Smooth muscle cell (in vitro differentiated cells): ENCODE results near the gene HRCT1. TPM values are rescaled to one million over a fixed set of nuclear protein-coding genes. Genes with fewer than 3 reads are reported as not detected.

Experiments used
- DNase-seq: peaks from one replicate; lab custom pipeline; 2025; ENCODE audit not compliant: unreplicated experiment; lab: John Stamatoyannopoulos, UW
- H2AFZ ChIP-seq: fragments of 200-600 bp; sonication (generic); 2 replicates; pipeline ENCODE4 v1.6.0; 2016; ENCODE audit warnings: antibody characterized with exemption, low read depth, mild to moderate bottlenecking
- H3F3A ChIP-seq: fragments of 200-600 bp; sonication (generic); 2 replicates; pipeline ENCODE4 v1.6.0; 2017; ENCODE audit warnings: antibody characterized with exemption, low read depth
- H3K27ac ChIP-seq: fragments of 200-600 bp; sonication (generic); 2 replicates; pipeline ENCODE4 v1.5.1; 2016; ENCODE audit warnings: low read depth, mild to moderate bottlenecking
- H3K27me3 ChIP-seq: fragments of 200-600 bp; sonication (generic); 2 replicates; pipeline ENCODE4 v1.6.1; 2016; ENCODE audit warnings: low read depth, mild to moderate bottlenecking
- H3K36me3 ChIP-seq: fragments of 200-600 bp; sonication (generic); 2 replicates; pipeline ENCODE4 v1.5.1; 2016; ENCODE audit warnings: low read depth
- H3K4me1 ChIP-seq: fragments of 200-600 bp; sonication (generic); 2 replicates; pipeline ENCODE4 v1.5.1; 2016; ENCODE audit warnings: low read depth
- H3K4me2 ChIP-seq: fragments of 200-600 bp; sonication (generic); 2 replicates; pipeline ENCODE4 v1.6.0; 2016; ENCODE audit warnings: mild to moderate bottlenecking
- H3K4me3 ChIP-seq: fragments of 200-600 bp; sonication (generic); 2 replicates; pipeline ENCODE4 v1.5.1; 2016; ENCODE audit warnings: mild to moderate bottlenecking
- H3K79me2 ChIP-seq: fragments of 200-600 bp; sonication (generic); 2 replicates; pipeline ENCODE4 v1.6.0; 2016; ENCODE audit warnings: low read depth, mild to moderate bottlenecking
- H3K9ac ChIP-seq: fragments of 200-600 bp; sonication (generic); 2 replicates; pipeline ENCODE4 v1.6.0; 2016; ENCODE audit warnings: low read depth
- H3K9me3 ChIP-seq: fragments of 200-600 bp; sonication (generic); replicated peaks from 2 replicates; pipeline ENCODE4 v1.5.1; 2016; ENCODE audit warnings: low read depth
- H4K20me1 ChIP-seq: fragments of 200-600 bp; sonication (generic); 2 replicates; pipeline ENCODE4 v1.6.0; 2016; ENCODE audit warnings: low read depth
- WGBS: methylation state at CpG from one replicate; pipeline ENCODE4 v1.1.7; 2016; ENCODE audit warnings: low lambda C conversion rate; 5-methylcytosine and 5-hydroxymethylcytosine counted together
- polyA plus RNA-seq: library from polyadenylated mRNA; unstranded; fragments of >200 nt; fragmentation: Nextera tagmentation; extraction: Ambion mirVana; gene quantifications from 2 replicates; pipeline ENCODE4 v1.2.1, GENCODE V29; 2016
- total RNA-seq: library from RNA; depleted of rRNA; stranded (reverse); fragments of >200 nt; gene quantifications from 2 replicates; pipeline ENCODE4 v1.2.3, GENCODE V29; 2014
- TF ChIP-seq, protein P1 (sequence below): fragments of 200-600 bp; sonication (generic); IDR thresholded peaks from 2 replicates; pipeline ENCODE4 v1.5.1; 2017; ENCODE audit warnings: borderline replicate concordance, mild to moderate bottlenecking, antibody characterized with exemption; ENCODE audit not compliant: insufficient read depth, poor library complexity, severe bottlenecking

Gene HRCT1
- total and polyA plus RNA-seq, 2 experiments from 2014 or later: 0.45 TPM; not detected in 1

DNA sequence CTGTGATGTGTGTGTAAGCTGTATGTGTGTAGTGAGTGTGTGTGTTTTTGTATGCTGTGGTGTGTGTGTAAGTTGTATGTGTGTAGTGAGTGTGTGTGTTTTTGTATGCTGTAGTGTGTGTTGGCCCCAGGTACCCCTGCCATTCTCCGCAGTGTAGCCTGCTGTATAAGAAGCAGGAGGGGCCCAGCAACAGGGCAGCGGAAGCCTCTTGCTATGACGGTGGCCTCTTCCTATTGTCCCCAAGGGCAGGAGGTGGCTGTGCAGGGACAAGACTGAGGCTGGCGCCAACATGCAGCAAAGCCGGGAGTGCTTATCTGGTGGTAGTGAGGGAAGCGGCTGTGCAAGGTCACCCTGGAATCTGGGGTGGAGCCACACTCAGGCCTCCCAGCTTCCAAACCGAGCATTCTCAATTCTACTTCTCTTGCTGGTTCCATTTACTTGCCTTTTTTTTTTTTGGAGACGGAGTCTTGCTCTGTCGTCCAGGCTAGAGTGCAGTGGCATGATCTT is 8.4 kb downstream of the HRCT1 start:
- H3K4me1 ChIP-seq: no peaks in the 10 kb centered on the region
- H4K20me1 ChIP-seq: no peaks in the 10 kb centered on the region
- H3K79me2 ChIP-seq: no peaks in the 10 kb centered on the region
- no peak overlapping the region for H2AFZ ChIP-seq
- no peak overlapping the region for H3K4me2 ChIP-seq
- H3K36me3 ChIP-seq: no peaks in the 10 kb centered on the region
- no peak overlapping the region for H3K4me3 ChIP-seq
- TF ChIP-seq, protein P1, sequence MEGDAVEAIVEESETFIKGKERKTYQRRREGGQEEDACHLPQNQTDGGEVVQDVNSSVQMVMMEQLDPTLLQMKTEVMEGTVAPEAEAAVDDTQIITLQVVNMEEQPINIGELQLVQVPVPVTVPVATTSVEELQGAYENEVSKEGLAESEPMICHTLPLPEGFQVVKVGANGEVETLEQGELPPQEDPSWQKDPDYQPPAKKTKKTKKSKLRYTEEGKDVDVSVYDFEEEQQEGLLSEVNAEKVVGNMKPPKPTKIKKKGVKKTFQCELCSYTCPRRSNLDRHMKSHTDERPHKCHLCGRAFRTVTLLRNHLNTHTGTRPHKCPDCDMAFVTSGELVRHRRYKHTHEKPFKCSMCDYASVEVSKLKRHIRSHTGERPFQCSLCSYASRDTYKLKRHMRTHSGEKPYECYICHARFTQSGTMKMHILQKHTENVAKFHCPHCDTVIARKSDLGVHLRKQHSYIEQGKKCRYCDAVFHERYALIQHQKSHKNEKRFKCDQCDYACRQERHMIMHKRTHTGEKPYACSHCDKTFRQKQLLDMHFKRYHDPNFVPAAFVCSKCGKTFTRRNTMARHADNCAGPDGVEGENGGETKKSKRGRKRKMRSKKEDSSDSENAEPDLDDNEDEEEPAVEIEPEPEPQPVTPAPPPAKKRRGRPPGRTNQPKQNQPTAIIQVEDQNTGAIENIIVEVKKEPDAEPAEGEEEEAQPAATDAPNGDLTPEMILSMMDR: no peak
- H3K27me3 ChIP-seq: no peaks in the 10 kb centered on the region
- H3K27ac ChIP-seq: no peak overlapping the region
- WGBS: 27% methylated on average over 9 of the region's 9 CpGs
- DNase-seq: no peak
- peaks cover 2% of the 10 kb centered on the region for H3F3A ChIP-seq
- no peak overlapping the region for H3K9ac ChIP-seq
- H3K9me3 ChIP-seq: no peaks in the 10 kb centered on the region

DNA sequence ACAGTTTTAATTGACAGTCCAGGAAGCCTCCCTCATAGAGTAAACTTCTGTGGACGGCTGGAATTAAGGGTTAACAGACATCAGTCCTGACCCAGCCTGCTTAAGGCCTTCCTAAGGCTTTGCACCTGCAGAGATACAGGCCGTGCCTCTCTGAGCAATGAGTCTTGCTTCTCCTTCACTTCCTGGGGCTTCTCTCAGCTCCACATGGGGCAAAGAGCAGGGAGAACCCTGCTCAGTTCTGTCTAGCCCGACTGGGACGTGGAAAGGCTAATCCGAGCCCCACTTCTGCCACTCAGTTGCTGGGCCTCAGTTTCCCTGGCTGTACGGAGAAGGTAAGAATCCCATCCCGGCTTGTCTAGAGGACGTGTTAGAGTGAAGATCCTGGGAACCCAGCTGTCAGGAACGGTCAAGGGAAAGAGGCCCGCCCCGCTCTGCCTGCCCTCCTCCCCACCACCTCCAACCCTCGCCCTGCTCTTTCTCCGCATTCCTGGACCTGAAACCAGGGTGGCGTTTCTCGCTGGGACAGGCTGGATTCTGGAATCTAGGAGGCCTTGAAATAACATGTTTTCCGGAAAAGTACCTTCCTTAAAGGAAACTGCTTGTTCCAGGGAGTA is 9.8 kb downstream of the HRCT1 start:
- TF ChIP-seq, protein P1: no peak
- no peaks in the 10 kb centered on the region for H3K9me3 ChIP-seq
- no peaks in the 10 kb centered on the region for H3K4me1 ChIP-seq
- H3K36me3 ChIP-seq: no peaks in the 10 kb centered on the region
- no peak overlapping the region for H2AFZ ChIP-seq
- H3K27ac ChIP-seq: no peak overlapping the region
- H3K9ac ChIP-seq: no peak overlapping the region
- DNase-seq: no peak
- no peaks in the 10 kb centered on the region for H4K20me1 ChIP-seq
- no peaks in the 10 kb centered on the region for H3K27me3 ChIP-seq
- no peak overlapping the region for H3K4me3 ChIP-seq
- no peak overlapping the region for H3K4me2 ChIP-seq
- H3F3A ChIP-seq: peaks cover 8% of the 10 kb centered on the region
- 84% methylated on average over 16 of the region's 16 CpGs for WGBS
- H3K79me2 ChIP-seq: no peaks in the 10 kb centered on the region

DNA sequence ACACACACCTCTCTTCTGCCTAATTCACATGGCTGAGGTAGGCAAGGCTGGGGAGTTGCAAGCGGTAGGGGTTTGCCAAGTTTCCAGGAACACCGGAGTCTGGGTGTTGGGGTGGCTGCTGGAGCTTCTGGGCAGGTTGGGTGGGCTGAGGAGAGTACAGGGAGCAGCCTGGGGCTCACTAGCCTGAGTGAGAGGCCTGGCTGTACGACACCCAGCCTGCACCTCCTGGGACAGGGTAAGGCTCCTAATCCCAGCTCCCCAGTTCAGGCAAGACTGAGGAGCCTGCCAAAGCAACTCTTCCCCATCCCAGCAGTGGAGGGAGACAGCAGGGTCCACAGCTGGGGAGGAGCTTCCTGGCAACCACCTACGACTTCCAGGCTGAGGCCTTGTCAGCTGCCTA is 11.3 kb downstream of the HRCT1 start:
- TF ChIP-seq, protein P1: no peak
- Histone ChIP-seq H2AFZ (no peak overlapping the region), H3K4me2 (no peak overlapping the region), H3F3A (peaks cover 8% of the 10 kb centered on the region), H3K9ac (no peak overlapping the region), H3K36me3 (no peaks in the 10 kb centered on the region), H3K9me3 (no peaks in the 10 kb centered on the region), H4K20me1 (no peaks in the 10 kb centered on the region), H3K27me3 (no peaks in the 10 kb centered on the region), H3K4me1 (no peaks in the 10 kb centered on the region), H3K4me3 (no peak overlapping the region), H3K27ac (no peak overlapping the region), H3K79me2 (no peaks in the 10 kb centered on the region)
- WGBS: 92% methylated on average over 4 of the region's 4 CpGs
- DNase-seq: no peak

DNA sequence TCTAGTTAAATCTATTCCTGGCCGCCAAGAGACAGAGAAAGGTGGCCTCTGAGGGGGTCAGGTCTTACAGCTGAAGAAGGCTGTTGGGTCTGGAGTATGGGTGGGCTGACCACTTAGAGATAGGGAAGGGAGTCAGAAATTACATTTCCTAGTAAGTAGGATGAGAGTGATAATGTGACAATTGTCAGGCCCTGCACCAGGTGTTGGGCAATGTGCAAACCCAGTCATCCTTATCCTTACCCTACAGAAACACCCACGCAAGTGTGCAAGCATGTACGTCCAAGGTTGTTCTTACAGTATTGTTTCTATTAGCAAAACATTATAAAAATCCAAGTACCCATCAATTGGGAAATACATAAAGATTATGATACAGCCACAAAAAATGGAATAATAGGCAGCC is 12.8 kb downstream of the HRCT1 start:
- DNase-seq: no peak
- Histone ChIP-seq H3K4me2 (no peak overlapping the region), H3K9ac (no peak overlapping the region), H3K4me1 (peaks cover 3% of the 10 kb centered on the region), H3K79me2 (no peaks in the 10 kb centered on the region), H4K20me1 (no peaks in the 10 kb centered on the region), H3K27me3 (no peaks in the 10 kb centered on the region), H3K4me3 (no peak overlapping the region), H3K27ac (no peak overlapping the region), H3F3A (peaks cover 8% of the 10 kb centered on the region), H3K36me3 (no peaks in the 10 kb centered on the region), H3K9me3 (no peaks in the 10 kb centered on the region), H2AFZ (no peak overlapping the region)
- WGBS: 89% methylated on average over 3 of the region's 3 CpGs
- TF ChIP-seq, protein P1: no peak
